HK-2 (cell line): Measurements from ENCODE around the gene PPP1R1C.

Experiments
- DNase-seq: peaks from one replicate; pipeline ENCODE4 v3.0.0-alpha.2; 2018; ENCODE audit not compliant: unreplicated experiment

Gene PPP1R1C

GRCh38 chr2:182113334-182113733 lies 127.7 kb downstream of the PPP1R1C start:
- no peak for DNase-seq

- no peak for DNase-seq
Observed at GRCh38 chr2:182115258-182115657, 129.6 kb downstream of the PPP1R1C start.

- DNase-seq: no peak
Observed at GRCh38 chr2:182116774-182117173, 131.1 kb downstream of the PPP1R1C start.

- DNase-seq: peak; percentile 16
Observed at GRCh38 chr2:182117196-182117595, 131.5 kb downstream of the PPP1R1C start.

GRCh38 chr2:182128821-182129707 lies 143.4 kb downstream of the PPP1R1C start:
- DNase-seq: no peak

- no peak for DNase-seq
Observed at GRCh38 chr2:182132605-182133004, 147.0 kb downstream of the PPP1R1C start.

- no peak for DNase-seq
Observed at GRCh38 chr2:182133195-182133891, 147.7 kb downstream of the PPP1R1C start.

GRCh38 chr2:182134201-182134600 lies 148.5 kb downstream of the PPP1R1C start:
- DNase-seq: no peak

GRCh38 chr2:182142062-182142461 lies 156.4 kb downstream of the PPP1R1C start:
- no peak for DNase-seq

- DNase-seq: no peak
Observed at GRCh38 chr2:182144041-182144775, 158.6 kb downstream of the PPP1R1C start.

GRCh38 chr2:182144776-182145165 lies 159.1 kb downstream of the PPP1R1C start:
- DNase-seq: no peak

GRCh38 chr2:182148344-182148743 lies 162.7 kb downstream of the PPP1R1C start:
- no peak for DNase-seq

GRCh38 chr2:182163878-182164277 lies 178.2 kb downstream of the PPP1R1C start:
- DNase-seq: no peak

GRCh38 chr2:182164686-182165085 lies 179.0 kb downstream of the PPP1R1C start:
- no peak for DNase-seq

GRCh38 chr2:182165202-182165601 lies 179.5 kb downstream of the PPP1R1C start:
- no peak for DNase-seq

GRCh38 chr2:182166406-182166805 lies 180.8 kb downstream of the PPP1R1C start:
- no peak for DNase-seq

GRCh38 chr2:182166841-182167240 lies 181.2 kb downstream of the PPP1R1C start:
- no peak for DNase-seq
